Ishikawa (cell line): ENCODE measurements around the gene DDX43.

ENCODE experiments used
- CREB1 ChIP-seq: IDR thresholded peaks from 2 replicates; pipeline ENCODE4 v1.6.1; 2012; ENCODE audit warnings: low read depth
- EP300 ChIP-seq: IDR thresholded peaks from 2 replicates; pipeline ENCODE4 v1.6.1; 2012; ENCODE audit warnings: borderline replicate concordance
- NFIC ChIP-seq: IDR thresholded peaks from 2 replicates; pipeline ENCODE4 v1.6.1; 2012
- YY1 ChIP-seq: IDR thresholded peaks from 2 replicates; pipeline ENCODE4 v1.6.1; 2012; ENCODE audit warnings: low read depth

GRCh38 chr6:73418081-73418741, 23.6 kb downstream of the DDX43 start:
- no peak for TF ChIP-seq NFIC
- TF ChIP-seq CREB1: no peak
- TF ChIP-seq EP300: no peak
- no peak for TF ChIP-seq YY1
